LoVo (cell line): ENCODE results near the gene TRRAP.

ENCODE experiments used
- DNase-seq: peaks from one replicate; pipeline ENCODE4 v3.0.0-alpha.2; 2016; ENCODE audit warnings: low spot score

Gene TRRAP

GRCh38 chr7:98949336-98950044 lies 71.2 kb downstream of the TRRAP start:
- no peak for DNase-seq

DNA sequence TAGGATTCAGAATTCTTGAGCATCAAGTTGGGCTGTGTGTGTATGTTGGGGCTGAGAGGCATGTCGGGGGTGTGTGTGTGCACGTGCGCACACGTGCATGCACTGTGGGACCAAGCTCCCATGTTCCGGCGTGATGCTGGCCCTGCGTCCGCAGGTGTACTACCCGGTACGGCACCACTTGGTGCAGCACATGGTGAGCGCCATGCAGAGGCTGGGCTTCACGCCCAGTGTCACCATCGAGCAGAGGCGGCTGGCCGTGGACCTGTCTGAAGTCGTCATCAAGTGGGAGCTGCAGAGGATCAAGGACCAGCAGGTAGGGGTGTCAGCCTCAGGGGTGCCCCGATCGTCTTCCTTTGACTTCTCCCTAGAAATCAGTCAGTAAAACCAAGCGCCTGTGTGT lies 77.7 kb downstream of the TRRAP start:
- no peak for DNase-seq

GRCh38 chr7:98956469-98956868 lies 78.1 kb downstream of the TRRAP start:
- no peak for DNase-seq

DNA sequence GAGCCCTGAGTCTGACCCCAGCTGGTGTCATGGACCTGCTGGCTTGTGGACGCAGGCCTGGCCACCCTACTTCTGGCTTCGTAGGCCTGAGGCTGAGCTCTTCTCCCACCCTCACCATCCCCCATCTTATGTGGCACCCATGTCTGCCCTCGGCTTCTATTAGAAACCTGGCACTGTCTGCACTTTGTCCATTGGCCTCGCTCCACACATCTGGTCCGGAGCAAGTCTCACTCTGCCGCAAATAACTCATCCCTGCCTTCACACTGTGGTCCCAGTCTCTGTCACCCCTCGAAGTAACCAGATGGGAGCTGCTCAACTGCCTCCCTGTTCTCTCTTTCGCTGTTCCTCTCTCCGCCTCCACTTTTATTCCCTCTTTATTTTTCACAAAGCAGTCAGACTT lies 78.6 kb downstream of the TRRAP start:
- no peak for DNase-seq

- no peak for DNase-seq
Observed at GRCh38 chr7:98957766-98958165, 79.4 kb downstream of the TRRAP start.

GRCh38 chr7:98958968-98959367 lies 80.6 kb downstream of the TRRAP start:
- no peak for DNase-seq

DNA sequence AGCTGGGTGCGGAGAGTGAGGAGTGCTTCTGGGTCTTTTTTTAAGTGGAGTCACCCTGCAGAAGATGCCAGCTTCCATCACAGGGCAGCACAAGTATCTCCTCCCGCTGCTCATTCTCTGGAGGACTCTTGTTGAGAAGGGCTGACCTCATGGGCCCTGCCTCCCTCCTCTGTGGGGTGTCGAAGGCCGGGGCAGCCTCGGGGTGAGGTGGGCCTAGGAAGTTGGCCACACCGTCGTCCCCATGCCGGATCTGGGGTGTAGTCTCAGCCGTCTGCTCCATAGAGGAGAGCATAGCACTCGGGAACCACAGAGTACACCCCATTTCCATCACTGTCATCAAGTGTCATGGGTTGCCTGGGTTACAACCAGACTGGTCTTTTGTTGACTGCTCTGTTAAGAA lies 85.0 kb downstream of the TRRAP start:
- no peak for DNase-seq

DNA sequence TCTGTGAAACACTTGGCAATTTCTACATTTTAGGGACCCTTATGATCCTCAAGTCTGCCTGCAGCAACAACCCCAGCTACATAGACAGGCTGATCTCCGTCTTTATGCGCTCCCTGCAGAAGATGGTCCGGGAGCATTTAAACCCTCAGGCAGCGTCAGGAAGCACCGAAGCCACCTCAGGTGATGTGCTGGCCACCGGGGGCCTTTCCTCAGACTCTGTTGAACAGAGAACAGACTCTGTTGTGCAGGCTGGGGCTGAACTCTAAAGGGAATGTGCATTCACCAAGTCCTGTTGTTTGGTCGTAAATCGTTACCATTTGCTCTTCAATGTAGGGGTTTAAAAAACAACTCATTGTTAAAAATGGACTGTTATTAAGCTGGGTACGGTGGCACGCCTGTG lies 86.3 kb downstream of the TRRAP start:
- DNase-seq: no peak

DNA sequence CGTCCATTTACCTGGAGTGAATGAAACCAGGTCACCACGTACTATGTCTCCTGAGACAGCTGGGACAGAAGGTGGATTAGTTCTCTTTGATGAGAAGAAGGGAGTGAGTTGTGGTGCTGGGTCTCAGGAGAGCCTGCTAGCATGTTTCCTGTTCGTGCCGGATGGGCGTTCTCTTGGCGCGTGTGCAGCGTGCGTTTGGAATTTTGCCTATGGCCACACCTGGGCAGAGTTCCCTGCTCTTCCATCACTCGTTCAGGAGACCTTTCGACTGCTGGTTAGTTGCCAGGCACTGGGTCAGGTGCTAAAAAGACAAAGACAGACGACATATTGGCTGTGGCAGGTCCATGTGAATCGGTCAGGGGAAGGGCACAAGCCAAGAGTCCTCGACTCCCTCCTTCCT lies 90.3 kb downstream of the TRRAP start:
- DNase-seq: no peak

DNA sequence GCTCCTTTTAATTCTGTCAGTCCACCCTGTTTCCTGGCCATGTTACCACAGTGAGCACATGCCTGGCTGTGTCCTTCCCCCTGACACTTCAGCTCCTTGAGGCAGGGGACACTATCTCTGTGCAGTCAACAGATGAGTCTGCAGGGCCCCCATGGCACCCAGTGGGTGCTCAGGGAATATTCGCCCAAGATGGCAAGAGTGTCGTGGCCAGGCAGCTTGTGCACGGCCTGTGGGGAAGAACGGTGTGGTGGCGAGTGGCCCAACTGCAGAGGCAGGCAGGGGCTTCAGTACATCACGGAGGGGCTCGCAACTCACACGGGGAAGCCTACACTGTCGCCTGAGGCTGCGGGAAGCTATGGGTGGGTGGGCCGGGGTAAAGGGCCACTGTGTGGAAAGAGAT lies 91.1 kb downstream of the TRRAP start:
- DNase-seq: no peak

GRCh38 chr7:98970016-98970615 lies 91.8 kb downstream of the TRRAP start:
- no peak for DNase-seq

GRCh38 chr7:98970805-98971204 lies 92.5 kb downstream of the TRRAP start:
- no peak for DNase-seq

- no peak for DNase-seq
Observed at GRCh38 chr7:98974205-98974604, 95.9 kb downstream of the TRRAP start.

- DNase-seq: no peak
Observed at GRCh38 chr7:98974906-98975816, 96.8 kb downstream of the TRRAP start.

DNA sequence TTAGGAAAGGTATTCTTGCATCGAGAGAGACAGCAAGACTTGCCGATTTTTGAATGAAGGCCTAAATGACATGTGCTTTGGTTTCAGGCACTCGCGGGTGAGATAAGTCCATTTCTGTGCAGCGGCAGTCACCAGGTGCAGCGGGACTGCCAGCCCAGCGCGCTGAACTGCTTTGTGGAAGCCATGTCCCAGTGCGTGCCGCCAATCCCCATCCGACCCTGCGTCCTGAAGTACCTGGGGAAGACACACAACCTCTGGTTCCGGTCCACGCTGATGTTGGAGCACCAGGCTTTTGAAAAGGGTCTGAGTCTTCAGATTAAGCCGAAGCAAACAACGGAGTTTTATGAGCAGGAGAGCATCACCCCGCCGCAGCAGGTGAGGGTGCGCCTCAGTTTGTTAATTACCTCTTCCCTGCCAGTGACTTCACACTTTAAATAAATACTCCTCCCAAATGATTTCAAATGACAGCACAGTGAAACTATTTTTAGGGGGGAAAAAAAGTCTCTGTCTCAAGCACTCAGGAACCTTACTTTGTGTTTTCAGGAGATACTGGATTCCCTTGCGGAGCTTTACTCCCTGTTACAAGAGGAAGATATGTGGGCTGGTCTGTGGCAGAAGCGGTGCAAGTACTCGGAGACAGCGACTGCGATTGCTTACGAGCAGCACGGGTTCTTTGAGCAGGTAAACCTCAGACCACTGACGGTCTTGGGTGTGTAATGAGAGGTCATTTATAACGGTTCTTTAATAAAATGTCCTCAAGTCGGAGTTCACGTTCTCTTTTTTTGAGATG lies 98.3 kb downstream of the TRRAP start:
- DNase-seq: no peak

- DNase-seq: no peak
Observed at GRCh38 chr7:98978672-98979071, 100.3 kb downstream of the TRRAP start.

- DNase-seq: no peak
Observed at GRCh38 chr7:98981701-98982100, 103.4 kb downstream of the TRRAP start.

DNA sequence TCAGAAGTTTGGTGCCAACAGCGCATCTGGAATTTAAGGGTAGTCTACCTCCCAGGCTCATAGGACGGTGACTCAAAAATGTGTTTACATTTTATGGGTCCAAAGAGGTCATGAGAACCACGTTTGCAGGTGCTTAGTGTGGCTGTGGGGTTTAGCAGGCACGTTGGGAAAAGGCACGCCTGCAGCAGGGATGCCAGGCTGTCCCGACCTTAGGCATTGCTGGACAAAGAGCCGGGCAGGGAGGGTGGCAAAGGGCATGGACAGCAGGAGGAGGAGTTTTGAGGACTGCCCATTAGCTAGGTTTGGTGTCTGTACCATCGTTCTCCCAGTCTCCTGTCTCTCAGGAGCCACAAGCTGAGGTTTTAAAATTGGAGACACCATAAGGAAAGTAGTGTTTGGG lies 104.4 kb downstream of the TRRAP start:
- no peak for DNase-seq

DNA sequence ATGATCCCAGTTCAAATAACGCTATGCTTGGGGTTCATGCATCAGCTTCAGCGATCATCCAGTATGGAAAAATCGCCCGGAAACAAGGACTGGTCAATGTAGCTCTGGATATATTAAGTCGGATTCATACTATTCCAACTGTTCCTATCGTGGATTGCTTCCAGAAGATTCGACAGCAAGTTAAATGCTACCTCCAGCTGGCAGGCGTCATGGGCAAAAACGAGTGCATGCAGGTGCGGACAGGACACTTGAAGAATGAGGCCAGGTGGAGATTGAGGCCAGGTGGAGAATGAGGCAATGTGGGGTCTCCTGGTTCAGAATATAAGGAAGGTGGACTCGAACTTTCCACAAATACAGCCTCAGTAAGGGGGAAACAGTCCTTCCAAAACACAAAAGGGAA lies 105.8 kb downstream of the TRRAP start:
- no peak for DNase-seq

- no peak for DNase-seq
Observed at GRCh38 chr7:98985406-98985805, 107.1 kb downstream of the TRRAP start.

DNA sequence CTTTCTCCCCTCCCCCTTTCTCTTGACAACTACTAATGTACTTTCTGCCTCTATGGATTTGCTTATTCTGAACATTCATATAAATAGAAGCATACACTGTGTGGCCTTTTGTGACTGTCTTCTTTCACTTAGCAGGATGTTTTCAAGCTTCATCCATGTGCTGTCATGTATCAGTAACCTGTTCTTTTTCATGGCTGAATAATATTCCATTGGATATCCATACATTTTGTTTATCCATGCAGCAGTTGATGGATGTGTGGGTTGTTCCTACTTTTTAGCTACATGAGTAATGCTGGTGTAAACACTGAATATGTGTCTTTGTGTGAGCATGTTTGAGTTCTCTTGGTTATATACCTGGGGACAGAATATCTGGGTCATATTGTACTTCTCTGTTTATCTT lies 107.6 kb downstream of the TRRAP start:
- DNase-seq: no peak

DNA sequence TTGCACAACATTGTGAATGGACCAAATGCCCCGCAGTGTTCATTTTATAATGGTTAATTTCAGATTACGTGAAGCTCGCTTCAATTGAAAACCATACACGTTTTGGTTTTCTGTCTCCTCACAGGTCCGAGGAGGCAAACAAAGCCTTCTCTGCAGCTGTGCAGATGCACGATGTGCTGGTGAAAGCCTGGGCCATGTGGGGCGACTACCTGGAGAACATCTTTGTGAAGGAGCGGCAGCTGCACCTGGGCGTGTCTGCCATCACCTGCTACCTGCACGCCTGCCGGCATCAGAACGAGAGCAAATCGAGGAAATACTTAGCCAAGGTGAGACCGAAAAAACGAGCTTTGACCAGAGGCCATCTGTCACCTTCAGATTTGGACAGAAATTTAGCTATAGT lies 110.3 kb downstream of the TRRAP start:
- no peak for DNase-seq
